Retinal pigment epithelial cell (primary cell): ENCODE measurements around the gene PRLR.

ENCODE experiments used
- DNase-seq: peaks from one replicate; pipeline ENCODE4 v3.0.0-alpha.2; 2010; ENCODE audit warnings: low read depth
- H3K4me3 ChIP-seq: 2 replicates; pipeline ENCODE4 v1.5.1; 2011; ENCODE audit warnings: mild to moderate bottlenecking, low read length, control low read depth, moderate library complexity
- CTCF ChIP-seq: conservative IDR thresholded peaks from 2 replicates; pipeline ENCODE4 v1.5.1; 2011; ENCODE audit warnings: low read depth, low read length, control low read depth, inconsistent platforms

The PRLR gene

GRCh38 chr5:35056686-35057085 lies 173.6 kb downstream of the PRLR start:
- H3K4me3 ChIP-seq = no peak overlapping the region
- no peak for TF ChIP-seq CTCF
- DNase-seq = no peak

DNA sequence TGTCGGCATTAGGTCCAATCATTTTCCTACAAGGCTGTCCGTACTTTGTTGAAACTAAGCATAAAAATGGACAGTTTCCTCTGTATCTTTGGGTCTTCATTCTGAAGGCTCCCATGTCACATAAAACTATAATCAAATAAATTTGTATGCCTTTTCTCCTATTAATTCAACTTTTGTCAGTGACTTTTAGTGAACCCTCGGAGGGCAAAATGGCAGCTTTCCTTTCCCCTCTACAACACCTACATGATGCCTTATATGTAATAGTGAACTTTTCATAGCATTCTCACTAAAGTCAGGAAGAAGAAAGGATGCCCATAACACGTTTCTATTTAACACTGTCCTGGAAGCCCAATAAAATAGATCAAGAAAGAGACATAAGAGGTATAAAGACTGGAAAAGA lies 177.4 kb downstream of the PRLR start:
- H3K4me3 ChIP-seq = no peak overlapping the region
- no peak for TF ChIP-seq CTCF
- DNase-seq = no peak

- no peak overlapping the region for H3K4me3 ChIP-seq
- TF ChIP-seq CTCF = no peak
- DNase-seq = no peak
Measured at GRCh38 chr5:35050541-35051126, 179.7 kb downstream of the PRLR start.

- no peak overlapping the region for H3K4me3 ChIP-seq
- no peak for DNase-seq
- TF ChIP-seq CTCF = no peak
Measured at GRCh38 chr5:35048910-35049309, 181.4 kb downstream of the PRLR start.

- H3K4me3 ChIP-seq = no peak within 1 kb of the TSS
- no peak for TF ChIP-seq CTCF
- DNase-seq = no peak
Measured at GRCh38 chr5:35047785-35048404, 182.4 kb downstream of the PRLR start, which contains the start of gene AGXT2. Gene AGXT2 (minus strand): TSS chr5:35047949. CDS start chr5:35047892, 57 bp downstream.

DNA sequence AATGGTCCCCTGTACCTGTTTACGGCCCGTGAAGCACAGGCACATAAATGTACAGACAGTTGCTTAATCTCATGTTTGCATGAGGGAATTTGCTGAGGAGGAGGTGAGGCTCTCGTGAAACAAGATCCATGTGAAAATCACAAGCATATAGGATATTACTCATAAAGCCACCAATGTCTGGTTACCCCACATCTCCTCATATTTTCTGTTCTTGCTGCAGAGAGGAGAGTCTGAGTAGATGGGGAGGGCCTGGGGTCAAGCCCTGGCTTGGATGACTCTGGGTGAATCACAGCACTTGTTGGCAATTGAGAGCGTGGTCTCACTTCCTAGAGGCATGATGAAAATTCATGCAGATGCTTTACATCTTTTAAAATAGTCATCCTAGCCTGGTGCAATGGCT lies 183.5 kb downstream of the PRLR start:
- no peak overlapping the region for H3K4me3 ChIP-seq
- no peak for DNase-seq
- TF ChIP-seq CTCF = no peak

- no peak for DNase-seq
- no peak for TF ChIP-seq CTCF
- no peak overlapping the region for H3K4me3 ChIP-seq
Measured at GRCh38 chr5:35045280-35045679, 185.0 kb downstream of the PRLR start.
